H1 (cell line): ENCODE data around the gene DHX36.

Source experiments
- CREB1 ChIP-seq: IDR thresholded peaks from 2 replicates; pipeline ENCODE4 v1.6.1; 2012; ENCODE audit warnings: inconsistent platforms
- CTCF ChIP-seq, 3 experiments: IDR thresholded peaks; 1 replicate in 2 of 3; 2 replicates in 1 of 3; pipeline versions ENCODE4 v1.5.1 to v1.6.1; 2011; ENCODE audit warnings: low read length in 3 of 3, mild to moderate bottlenecking in 3 of 3, inconsistent platforms in 2 of 3, low read depth in 1 of 3, moderate library complexity in 1 of 3; ENCODE audit not compliant: insufficient read depth in 1 of 3; ENCODE audit errors: control extremely low read depth in 1 of 3
- EZH2 ChIP-seq: fragments of 200-600 bp; sonication (generic); IDR thresholded peaks from 2 replicates; pipeline ENCODE4 v1.7.1; 2012; ENCODE audit warnings: low read depth, mild to moderate bottlenecking, moderate library complexity, low read length, inconsistent platforms; ENCODE audit not compliant: severe bottlenecking
- GABPA ChIP-seq: IDR thresholded peaks from 2 replicates; pipeline ENCODE4 v1.6.1; 2011; ENCODE audit warnings: mild to moderate bottlenecking, low read length, moderate library complexity, borderline replicate concordance; ENCODE audit not compliant: insufficient read depth
- JUN ChIP-seq: IDR thresholded peaks from 2 replicates; pipeline ENCODE4 v1.6.1; 2011; ENCODE audit warnings: low read depth, mild to moderate bottlenecking, improper control_type of control experiment, low read length
- JUND ChIP-seq: IDR thresholded peaks from 2 replicates; pipeline ENCODE4 v1.6.1; 2011; ENCODE audit warnings: mild to moderate bottlenecking, improper control_type of control experiment, low read length
- KDM4A ChIP-seq: IDR thresholded peaks from one replicate; pipeline ENCODE4 v1.7.1; 2012; ENCODE audit warnings: low read depth, mild to moderate bottlenecking, moderate library complexity, low read length, inconsistent platforms; ENCODE audit not compliant: severe bottlenecking
- POLR2AphosphoS5 ChIP-seq: IDR thresholded peaks from 2 replicates; pipeline ENCODE4 v1.6.1; 2011; ENCODE audit warnings: low read depth, low read length
- SP1 ChIP-seq: IDR thresholded peaks from 2 replicates; pipeline ENCODE4 v1.6.1; 2011; ENCODE audit warnings: low read depth, low read length
- TAF1 ChIP-seq: IDR thresholded peaks from 2 replicates; pipeline ENCODE4 v1.6.1; 2011; ENCODE audit warnings: mild to moderate bottlenecking, low read depth, low read length
- USF2 ChIP-seq: IDR thresholded peaks from 2 replicates; pipeline ENCODE4 v1.6.1; 2011; ENCODE audit warnings: low read length, improper control_type of control experiment

- TF ChIP-seq CTCF (IDR thresholded peaks at IDR 0.05; ENCODE audit: control extremely low read depth in 1 of 3, insufficient read depth in 1 of 3, low read depth in 1 of 3, low read length in 3 of 3) (no peak), KDM4A (no peak), JUND (no peak), GABPA (no peak), USF2 (no peak), EZH2 (no peak), CREB1 (no peak), POLR2AphosphoS5 (no peak), TAF1 (no peak), JUN (no peak), SP1 (no peak)
Measured at GRCh38 chr3:154290187-154290586, 34.1 kb downstream of the DHX36 start.
